PFSK-1 (cell line): Measurements from ENCODE around the gene STRA8.

Experiments
- FOXP2 ChIP-seq: optimal IDR thresholded peaks from 2 replicates; pipeline ENCODE3; 2011; ENCODE audit warnings: borderline replicate concordance, control low read depth, inconsistent platforms; ENCODE audit not compliant: insufficient read depth; ENCODE audit errors: extremely low read length, extremely low read depth
- POLR2AphosphoS5 ChIP-seq: IDR thresholded peaks from 2 replicates; pipeline ENCODE4 v1.6.1; 2012; ENCODE audit warnings: low read depth, mild to moderate bottlenecking, control low read depth, low read length, moderate library complexity
- REST ChIP-seq, 2 experiments: IDR thresholded peaks; 2 replicates each; pipeline versions ENCODE4 v1.6.1 to v1.8.0; 2011 to 2012; ENCODE audit warnings: low read depth in 2 of 2, low read length in 2 of 2, control low read depth in 1 of 2, inconsistent platforms in 1 of 2, mild to moderate bottlenecking in 1 of 2, moderate library complexity in 1 of 2; ENCODE audit not compliant: insufficient read depth in 1 of 2
- SIN3A ChIP-seq: IDR thresholded peaks from 2 replicates; pipeline ENCODE4 v1.6.1; 2012; ENCODE audit warnings: mild to moderate bottlenecking, low read length, moderate library complexity, borderline replicate concordance; ENCODE audit not compliant: insufficient read depth
- TAF1 ChIP-seq: IDR thresholded peaks from 2 replicates; pipeline ENCODE4 v1.6.1; 2012; ENCODE audit warnings: low read length, control low read depth, borderline replicate concordance; ENCODE audit not compliant: insufficient read depth

- no peak for TF ChIP-seq POLR2AphosphoS5
- TF ChIP-seq REST (IDR thresholded peaks at IDR 0.05; ENCODE audit: insufficient read depth in 1 of 2, low read depth in 2 of 2, low read length in 2 of 2) = no peak
- TF ChIP-seq TAF1 = no peak
- no peak for TF ChIP-seq SIN3A
- no peak for TF ChIP-seq FOXP2
Observed at GRCh38 chr7:135236727-135237126, 3.1 kb downstream of the STRA8 start.
